HG03558 (cell line): Measurements from ENCODE around the gene RAB17.
"Not testable (repeated sequence)": the region's sequence is repeated elsewhere in the genome, so short reads cannot be mapped to it uniquely, and the experiment has no call there.

Experiments
- ATAC-seq: cut with Tn5 transposase; IDR thresholded peaks from one replicate; pipeline ENCODE4 v1.9.1; 2021; ENCODE audit warnings: moderate number of reproducible peaks; ENCODE audit not compliant: unreplicated experiment; ENCODE audit errors: extremely low read depth

RAB17 gene

DNA sequence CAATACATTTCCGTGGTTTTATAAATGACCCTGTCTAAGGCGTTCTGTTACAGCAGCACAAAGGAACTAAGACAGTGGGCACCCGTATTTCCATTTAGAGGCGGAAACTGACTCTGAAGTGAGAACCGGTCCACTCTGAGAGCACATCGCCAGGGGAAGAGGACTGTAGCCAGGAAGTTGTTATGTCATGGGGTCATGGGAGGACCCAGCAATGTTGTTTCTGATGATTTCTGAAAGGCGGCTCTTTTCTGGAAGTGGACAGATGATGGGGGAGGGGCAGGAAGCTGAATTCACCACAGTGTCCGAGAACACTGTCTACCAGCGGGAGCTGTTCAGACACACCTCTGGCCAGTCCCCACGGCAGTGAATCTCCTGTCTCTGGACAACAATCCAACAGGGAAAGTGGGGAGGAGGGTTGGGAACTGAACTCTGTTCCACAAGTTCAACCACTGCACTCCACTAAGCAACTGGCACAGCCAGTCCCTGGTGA, 34.7 kb upstream of the RAB17 start:
- no peak for ATAC-seq

DNA sequence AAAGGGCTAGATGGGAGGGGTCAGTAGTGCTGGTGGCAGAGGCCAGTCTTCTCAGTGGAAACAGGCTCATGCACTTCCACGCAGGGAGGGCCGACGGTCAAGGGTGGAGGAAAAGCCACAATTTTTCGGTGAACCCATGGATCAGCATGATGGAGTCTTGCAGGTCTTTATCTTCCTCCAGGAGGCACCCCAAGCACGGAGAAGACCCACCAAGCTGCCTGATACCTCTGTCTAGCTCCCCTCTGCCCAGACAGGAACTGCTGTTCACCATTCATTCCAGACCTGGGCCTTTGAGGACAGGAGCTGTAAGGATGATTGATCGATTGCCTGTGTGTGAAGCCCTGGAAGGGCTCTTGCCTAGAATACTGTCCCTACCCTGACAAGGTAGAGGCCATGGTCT, 34.0 kb upstream of the RAB17 start:
- ATAC-seq: no peak

DNA sequence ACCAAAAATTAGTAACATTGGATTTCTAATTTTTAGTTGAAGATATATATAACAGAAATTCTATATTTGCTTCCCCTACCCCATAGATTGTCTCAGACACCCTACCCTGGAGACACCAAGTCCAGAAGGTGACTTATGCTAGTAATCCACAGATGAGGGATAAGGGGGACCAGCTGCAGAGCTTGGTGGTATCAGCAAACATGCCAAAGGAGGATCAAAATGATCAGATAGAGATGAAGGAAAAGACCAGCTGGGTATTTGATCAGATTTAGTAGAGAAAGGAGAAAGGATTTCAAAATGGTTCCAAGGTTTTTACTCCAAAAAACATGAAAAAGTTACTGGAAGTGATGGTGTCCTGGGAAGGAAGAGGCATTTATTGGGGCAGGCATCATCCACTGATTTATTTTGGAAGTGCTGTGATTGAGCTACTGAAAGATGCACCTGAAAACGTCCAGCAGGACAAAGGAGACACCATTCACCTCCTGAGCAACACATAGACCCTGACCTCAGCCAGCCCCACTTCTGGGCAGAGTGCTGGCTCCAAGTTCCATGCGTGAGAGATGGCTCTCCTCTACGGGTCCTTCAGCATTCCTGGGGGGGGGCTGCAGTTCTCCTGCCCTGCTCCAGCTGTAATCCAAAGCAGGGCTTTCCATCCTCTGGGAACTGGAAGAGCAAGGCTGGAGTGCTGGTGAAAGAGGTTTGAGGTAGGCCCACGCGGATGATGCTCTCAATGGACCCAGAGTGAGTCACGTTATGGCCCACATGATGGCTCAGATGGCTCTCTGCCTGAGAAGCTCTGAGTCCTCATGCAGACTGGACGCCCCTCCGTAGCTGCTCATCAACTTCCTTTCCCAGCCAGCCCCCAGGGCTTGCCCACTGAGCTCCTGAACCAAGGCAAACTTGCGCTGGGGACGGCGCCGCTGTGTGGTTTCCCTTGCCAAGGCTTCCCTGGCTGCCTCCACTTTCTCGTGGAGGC, 33.2 kb upstream of the RAB17 start:
- ATAC-seq: no peak

DNA sequence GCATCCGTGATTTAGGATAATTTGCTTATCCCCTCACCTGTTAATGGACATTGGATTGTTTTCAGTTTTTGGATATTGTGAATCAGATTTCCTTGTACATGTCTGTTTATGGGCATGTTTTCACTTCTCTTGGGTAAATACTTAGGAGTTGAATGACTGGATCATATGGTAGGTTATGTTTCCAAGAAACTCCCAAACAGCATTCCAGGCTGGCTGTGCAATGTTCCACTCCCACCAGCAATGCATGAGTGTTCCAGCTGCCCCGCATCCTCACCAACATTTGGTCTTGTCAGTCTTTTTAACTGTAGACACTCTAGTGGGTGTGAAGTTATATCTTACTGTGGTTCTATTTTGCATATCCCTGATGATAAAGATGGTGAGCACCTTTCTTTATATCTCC, 27.9 kb upstream of the RAB17 start:
- no peak for ATAC-seq

DNA sequence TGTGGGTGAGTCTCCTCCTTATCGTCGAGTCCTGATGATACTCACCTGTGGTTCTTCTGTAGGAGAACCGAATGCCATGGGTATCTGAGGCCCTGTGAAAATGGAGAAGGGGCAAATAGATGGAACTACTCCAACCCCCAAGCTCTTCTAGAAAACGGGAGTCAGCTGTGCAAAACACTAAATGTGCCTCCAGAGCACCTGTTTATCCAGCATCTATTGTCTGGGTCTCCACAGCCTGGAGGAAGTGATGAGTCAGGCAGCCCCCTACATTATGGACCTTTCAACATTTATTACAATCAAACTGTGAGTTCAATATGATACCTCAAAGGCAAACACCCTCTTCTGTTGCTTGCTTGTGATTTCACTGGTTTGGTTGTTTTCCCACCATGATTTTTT, 27.1 kb upstream of the RAB17 start:
- no peak for ATAC-seq

DNA sequence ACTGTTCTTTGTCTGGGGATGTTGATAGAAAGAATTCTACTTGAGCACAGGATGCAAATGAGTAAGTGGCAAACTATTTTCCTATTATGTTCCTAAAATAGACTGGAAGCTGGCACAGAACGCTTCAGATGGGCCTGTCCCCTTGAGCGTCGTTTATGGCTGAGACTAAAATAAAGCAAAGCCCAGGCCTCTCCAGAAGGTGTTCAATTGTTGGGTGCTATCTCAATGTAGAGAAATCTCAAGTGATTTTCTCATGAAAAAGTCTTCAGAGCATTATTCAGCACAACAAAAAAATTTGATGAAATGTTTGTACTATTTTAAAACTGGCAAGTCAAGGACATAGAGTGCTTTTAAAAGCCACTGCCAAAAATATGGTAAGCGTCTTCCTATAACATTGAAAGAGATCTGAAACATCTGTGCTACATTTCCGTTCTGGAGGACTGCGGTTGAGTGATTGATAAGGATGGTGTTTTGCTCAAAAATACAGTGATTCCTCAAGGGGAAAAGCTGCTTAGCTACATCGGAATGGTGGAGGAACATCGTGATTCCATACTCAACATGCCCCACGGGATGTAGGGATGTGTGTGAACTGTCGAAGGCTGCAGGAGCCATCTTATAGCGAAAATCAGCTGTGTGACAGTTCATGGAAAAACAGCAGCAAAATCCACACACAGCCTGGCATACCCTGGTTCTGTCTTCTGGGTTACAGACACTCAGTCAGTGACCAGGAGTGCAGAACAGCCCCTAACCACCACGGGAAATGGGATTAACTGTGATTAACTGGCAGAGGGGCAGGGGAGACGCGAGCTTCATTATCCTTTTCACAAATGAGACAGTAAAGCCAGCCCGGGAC, 26.4 kb upstream of the RAB17 start:
- ATAC-seq: no peak

DNA sequence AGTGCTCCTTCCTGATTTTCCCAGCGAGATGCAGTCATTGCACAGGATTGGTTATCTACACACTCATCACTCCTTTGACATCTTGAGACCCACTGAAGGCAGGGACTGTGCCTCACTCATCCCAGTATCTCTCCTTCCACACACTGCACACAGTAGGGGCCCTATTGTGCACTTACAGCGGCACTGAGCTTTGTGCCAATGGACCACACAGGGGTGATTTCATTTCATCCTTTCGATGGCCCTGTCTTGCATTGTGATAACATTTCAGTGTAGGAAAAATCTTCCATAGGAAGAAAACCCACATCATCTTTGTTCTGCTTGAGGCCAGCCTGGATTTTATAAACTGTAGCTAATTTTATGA, 25.8 kb upstream of the RAB17 start:
- ATAC-seq: no peak

DNA sequence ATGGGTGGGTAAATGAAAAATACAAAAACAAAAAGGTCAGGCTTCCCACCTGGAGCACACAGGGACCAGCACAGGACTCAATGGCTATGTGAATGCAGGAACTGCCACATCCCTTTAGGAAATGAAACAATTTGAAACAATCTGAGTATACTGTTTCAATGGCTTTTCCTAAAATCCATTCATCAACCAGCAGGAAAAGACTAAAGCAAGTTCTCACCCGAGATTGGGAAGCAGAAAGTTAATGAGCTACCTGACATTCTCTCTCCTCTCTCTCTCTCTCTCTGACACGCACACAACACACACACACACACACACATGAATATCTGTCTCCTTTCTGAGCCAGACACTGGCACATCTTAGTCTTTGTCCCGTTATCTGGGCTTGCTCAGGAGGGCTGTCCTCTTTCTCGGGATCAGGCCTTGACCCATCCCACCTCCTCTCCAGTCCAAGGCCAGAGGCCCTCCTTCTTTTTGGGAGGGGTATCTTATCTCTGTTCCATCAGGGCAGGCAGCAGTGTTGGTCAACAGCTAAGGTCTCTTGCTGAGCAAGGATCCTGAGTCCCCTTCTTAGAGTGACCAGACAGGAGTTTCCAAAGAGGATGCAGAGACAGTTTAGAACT, 25.2 kb upstream of the RAB17 start:
- ATAC-seq: no peak

DNA sequence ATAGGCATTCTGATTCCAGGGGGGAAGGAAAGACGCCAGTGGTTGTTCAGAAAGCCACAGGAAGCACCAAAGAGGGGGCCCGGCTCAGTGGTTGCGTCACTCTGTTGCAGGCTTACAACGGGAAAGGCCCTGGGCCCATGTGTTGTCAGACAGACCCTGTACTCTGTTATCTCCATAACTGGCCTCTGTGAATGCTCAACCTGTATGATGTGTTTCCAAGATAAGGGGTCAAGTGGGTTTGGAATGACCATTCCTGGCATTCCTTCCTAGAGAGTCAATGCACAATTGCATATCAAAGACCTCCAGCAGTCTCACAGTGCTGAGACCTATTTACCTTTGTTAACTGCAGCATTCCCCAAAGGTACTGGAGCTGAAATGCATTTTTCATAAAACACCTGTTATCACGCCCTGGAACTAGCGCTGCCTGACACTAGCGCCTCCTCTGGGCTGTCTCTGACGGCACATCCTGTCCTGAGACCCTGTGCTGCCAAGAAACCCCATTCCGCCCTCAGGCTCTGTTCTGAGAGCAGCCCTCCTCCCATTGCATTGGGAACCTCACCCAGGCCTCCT, 23.7 kb upstream of the RAB17 start:
- no peak for ATAC-seq

DNA sequence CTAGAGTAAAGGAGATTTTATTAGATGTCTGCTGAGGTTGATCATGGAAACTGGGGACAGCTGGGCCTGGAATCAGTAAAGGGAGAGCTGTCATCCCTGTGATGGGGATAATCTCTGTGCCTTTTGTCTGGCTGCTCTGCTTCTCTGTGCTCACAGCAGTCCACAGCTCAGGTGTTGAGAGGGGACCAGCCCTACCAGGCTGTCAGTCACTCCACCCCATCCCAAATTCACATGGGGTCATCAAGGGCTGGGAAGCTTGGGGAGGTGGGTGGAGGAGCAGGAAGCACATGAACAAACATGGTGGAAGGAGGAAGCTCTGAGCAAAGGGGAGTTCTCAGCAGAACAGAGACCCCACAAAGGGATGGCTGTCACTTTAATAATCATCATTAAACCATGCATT, 23.1 kb upstream of the RAB17 start:
- ATAC-seq: no peak

DNA sequence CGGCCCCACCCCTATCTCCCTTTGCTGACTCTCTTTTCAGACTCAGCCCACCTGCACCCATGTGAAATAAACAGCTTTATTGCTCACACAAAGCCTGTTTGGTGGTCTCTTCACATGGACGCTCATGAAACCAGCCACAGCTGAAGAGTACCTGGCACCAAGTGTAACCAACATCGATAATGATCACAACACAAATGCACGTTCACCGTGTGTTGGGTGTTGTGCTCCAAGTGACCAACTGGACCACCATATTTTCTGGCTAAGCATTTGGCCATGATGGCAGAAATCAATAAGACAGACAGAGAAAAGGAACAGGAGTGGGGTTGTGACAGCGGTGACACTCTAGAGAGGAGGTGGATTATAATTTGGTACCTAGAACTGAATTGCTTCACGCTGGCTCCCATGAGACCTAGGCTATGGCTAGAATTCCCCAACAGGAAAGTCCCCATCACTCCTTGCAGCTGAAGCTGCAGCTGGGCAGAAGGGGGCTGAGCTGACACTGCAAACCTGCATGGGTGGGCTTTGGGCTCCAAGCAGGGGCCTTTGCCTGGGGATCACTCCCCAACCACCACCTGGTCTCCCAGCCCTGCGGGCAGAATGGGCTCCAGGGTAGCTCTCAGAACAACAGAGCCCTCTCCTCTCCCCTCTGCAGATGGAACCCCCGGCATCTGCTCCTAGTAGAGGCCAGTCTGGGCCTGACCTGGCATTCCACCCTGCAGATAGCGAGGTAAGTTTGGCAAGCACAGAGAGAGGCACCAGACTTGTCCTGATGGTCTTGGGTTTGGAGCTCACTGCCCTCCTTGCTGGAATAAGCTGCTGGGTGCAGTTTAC, 22.2 kb upstream of the RAB17 start:
- ATAC-seq: no peak

DNA sequence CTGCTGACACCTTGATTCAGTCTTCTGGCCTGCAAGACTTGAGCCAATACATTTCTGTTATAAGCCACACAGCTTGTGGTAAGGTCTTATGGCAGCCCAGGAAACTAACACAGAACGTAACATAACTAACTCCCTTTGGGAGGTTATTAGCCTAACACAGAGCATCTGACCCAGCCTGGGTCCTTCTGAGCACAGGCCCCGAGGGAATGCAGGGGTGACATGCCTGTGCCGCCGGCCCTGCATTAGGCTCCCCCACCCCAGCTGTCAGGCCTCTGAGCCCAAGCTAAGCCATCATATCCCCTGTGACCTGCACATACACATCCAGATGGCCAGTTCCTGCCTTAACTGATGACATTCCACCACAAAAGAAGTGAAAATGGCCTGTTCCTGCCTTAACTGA, 16.0 kb upstream of the RAB17 start:
- not testable (repeated sequence) for ATAC-seq

DNA sequence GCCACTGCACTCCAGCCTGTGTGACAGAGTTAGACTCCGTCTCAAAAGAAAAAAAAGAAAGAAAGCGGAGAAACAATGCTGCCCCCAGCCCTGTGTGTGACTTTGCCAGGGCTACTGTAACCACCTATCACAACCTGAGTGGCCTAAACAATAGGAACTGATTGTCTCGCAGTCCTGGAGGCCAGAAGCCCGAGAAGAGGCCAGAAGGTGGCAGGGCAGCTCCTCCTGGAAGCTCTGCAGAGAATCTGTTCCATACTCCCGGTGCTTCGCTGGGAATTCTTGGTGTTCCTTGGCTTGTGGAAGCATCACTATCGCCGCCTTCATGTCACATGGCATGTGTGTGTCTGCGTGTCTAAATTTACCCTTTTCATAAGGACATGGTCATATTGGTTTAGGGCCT, 14.4 kb upstream of the RAB17 start:
- ATAC-seq: no peak

DNA sequence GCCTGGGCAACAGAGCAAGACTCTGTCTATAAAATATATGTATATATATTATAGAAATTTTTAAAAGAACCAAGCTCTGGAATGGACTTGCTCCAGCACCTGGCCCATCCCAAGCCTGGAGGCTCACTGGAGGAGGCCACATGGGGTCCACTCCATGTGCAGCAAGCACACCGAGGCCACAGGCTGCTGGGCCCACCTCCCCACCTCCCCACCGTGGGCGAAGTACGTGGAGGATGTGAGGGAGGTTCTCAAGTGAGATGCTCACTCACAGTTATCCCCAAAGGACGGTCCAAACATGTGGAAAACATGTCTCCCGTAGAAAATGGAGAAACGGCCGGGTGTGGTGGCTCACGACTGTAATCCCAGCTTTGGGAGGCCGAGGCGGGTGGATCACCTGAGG, 13.9 kb upstream of the RAB17 start:
- no peak for ATAC-seq

DNA sequence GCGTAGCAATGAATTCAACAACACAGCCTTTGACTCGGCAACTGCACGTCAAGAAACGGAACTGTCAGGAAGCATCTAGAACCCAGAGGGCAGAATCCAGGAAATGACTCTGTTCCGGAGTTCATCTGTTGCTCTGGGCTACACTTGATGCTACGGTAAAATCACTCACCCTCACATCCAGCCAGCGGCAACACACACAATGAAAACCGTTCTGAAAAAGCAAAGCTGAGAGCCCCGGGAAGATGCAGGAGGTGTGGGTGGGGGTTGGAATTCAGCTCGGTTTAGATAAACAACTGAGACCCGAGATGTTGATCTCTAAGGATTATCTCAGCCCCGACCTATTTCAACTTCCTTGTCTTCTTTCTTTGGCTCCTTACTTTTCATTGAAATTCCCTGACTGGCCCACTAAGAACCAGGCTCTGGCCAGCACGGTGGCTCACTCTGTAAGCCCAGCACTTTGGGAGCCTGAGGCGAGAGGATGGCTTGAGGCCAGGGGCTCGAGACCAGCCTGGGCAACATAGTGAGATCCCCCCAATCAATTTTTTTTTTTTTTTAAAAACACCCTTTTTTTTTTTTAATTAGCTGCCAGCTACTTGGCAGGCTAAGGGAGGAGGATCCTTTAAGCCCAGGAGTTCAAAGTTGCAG, 13.3 kb upstream of the RAB17 start:
- no peak for ATAC-seq

DNA sequence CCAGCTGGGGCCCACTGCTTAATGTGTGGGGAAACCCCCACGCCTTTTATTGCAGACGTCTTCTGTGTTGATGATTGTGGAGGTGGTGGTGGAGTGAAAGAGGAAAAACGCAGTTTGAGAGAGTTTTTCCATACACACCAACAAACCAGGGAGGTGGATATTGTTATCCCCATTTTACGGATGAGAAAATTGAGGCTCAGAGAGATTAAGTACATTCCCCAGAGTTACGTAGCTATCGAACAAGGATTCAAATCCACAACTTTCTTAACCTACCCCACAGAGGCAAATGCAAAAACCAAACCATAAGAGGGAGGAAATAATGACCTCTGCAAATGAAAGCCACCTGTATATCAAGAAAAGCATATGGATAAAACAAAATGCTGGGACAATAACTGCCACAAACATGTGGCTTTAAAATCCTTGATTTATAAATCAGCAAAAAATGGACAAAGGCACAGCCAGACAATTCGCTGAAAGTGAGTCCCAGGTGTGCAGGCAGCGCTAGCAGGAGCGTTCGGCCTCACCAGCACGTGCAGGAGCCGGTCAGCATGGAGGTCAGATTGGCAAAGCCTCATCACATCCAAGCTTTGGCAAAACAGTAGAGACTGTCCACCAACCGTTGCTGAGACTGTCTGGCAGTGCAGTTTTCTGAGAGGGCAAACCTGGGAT, 12.6 kb upstream of the RAB17 start:
- ATAC-seq: no peak

DNA sequence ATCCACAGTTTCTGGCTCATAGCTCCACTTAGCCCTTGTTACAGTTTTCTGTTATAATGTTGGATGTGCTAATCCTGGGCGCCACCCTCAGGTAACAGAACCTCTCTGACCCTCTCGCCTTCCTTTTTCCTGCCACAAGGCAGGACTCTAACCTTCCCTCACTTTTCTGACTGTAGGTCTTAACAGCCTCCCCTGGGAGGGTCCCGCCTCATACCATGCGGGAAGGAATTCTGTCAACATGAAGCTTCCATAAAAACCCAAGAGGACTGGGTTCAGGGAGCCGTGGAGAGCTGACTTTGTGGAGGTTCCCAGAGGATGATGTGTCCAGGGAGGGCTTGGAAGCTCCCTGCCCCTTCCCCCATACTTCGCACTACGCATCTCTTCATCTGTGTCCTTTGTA, 11.9 kb upstream of the RAB17 start:
- no peak for ATAC-seq

DNA sequence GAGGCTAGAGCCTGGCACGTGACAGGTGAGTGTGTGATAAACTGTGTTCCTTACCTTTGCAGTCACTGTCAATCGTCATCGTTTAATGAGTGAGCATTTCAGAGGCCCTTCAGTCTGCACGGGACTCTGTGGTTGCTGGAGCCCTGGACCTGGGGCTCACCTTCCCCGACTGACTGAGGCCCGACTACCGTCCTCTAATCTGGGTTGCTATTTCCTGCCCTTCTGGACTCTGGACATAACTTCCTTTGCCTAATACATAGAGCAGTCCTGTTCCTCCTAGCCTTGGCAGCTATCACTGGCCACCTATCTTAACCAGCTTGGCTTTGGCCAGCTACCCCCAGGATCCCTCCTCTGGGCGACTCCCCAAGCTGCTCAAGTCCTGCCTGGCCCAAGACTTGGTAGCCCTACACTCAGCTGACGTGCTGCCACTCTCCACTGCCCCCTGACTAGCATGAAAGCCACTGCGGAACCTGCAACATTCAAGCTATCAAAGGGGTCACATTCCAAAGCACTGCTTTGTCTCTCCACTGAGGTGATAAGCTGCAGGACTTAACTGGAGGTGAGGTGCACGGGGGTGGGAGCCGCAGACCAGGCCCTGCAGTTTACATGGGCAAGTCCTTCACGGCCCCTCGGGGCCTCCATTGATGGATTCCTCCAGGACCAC, 11.1 kb upstream of the RAB17 start:
- no peak for ATAC-seq
